ENCODE data around the gene TRAPPC10. TPM values are rescaled to one million over a fixed set of nuclear protein-coding genes. Genes with fewer than 3 reads are reported as not detected.

The TRAPPC10 gene
- total RNA-seq, 1 experiment from 2014 or later, result 32.9 TPM

DNA sequence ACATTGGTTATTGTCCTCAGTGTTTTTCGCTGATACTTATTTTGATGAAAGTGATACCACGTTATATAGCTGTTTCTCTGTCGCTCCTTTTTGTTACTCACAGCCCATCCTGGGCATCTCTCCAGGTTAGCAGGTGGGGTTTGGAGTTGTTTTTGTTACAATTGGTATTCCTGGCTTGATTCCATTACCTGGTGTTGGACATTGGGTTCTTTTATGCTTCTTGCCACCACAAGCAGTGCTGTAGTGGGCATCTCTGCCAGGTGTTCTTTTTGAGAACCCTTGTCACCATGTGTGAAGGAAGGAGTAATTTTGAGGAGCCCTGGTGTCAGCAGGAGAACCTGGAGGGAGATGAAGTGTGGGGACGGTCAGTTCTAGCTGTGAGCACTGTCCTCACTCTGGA is 47.6 kb downstream of the TRAPPC10 start:
- H2BK5ac ChIP-seq (ENCODE audit: insufficient read length, low read length), result no peak overlapping the region
- H2AFZ ChIP-seq (ENCODE audit: low read length), result no peak overlapping the region
- no peak overlapping the region for H3T11ph ChIP-seq (ENCODE audit: low read length)
- no peak overlapping the region for H3K27ac ChIP-seq (ENCODE audit: insufficient read length, low read depth, low read length)
- H3K23me2 ChIP-seq (ENCODE audit: insufficient read length, low read depth, low read length, poor library complexity, severe bottlenecking), result no peaks in the 10 kb centered on the region
- H4K20me1 ChIP-seq (ENCODE audit: control insufficient read depth, insufficient read depth, insufficient read length), result no peaks in the 10 kb centered on the region
- Mint-ChIP-seq H3K27me3 (ENCODE audit: low read depth) (no peaks in the 10 kb centered on the region), H3K4me1 (no peaks in the 10 kb centered on the region), H3K36me3 (ENCODE audit: insufficient read depth in 1 of 3, low read depth in 3 of 3) (peaks cover 12 to 59% (median 42%) of the 10 kb centered on the region in 3 experiments; a peak in 6 of 7 replicates), H3K9me3 (no peaks in the 10 kb centered on the region), H3K27ac (no peak overlapping the region), H3K4me3 (no peak overlapping the region)
- H3K4ac ChIP-seq (ENCODE audit: low read depth, low read length), result no peak overlapping the region
- no peak overlapping the region for H4K8ac ChIP-seq (replicated peaks; ENCODE audit: insufficient read length, low read depth, low read length)
- no peak overlapping the region for H3K18ac ChIP-seq (ENCODE audit: insufficient read length, low read depth, low read length)
- no peak overlapping the region for H2BK120ac ChIP-seq (ENCODE audit: low read depth, low read length, poor library complexity, severe bottlenecking)
- H2BK20ac ChIP-seq (ENCODE audit: low read depth, low read length, poor library complexity, severe bottlenecking), result no peak overlapping the region
- H3K4me2 ChIP-seq (ENCODE audit: insufficient read depth, insufficient read length, low read length), result no peak overlapping the region
- no peaks in the 10 kb centered on the region for H3K27me3 ChIP-seq (ENCODE audit: insufficient read depth, low read length)
- no peak overlapping the region for H4K5ac ChIP-seq (ENCODE audit: insufficient read length, low read depth, low read length)
- no peak overlapping the region for H3K14ac ChIP-seq (ENCODE audit: insufficient read depth, low read length)
- H3K9ac ChIP-seq (ENCODE audit: extremely low read depth, insufficient read length, low read length), result no peak overlapping the region
- H3K79me1 ChIP-seq (ENCODE audit: insufficient read depth, low read depth, low read length, poor library complexity, severe bottlenecking), result no peaks in the 10 kb centered on the region
- no peak overlapping the region for H3K56ac ChIP-seq (ENCODE audit: insufficient read length, low read depth, low read length)
- no peak overlapping the region for H2BK12ac ChIP-seq (ENCODE audit: insufficient read length, low read depth, low read length)
- no peak overlapping the region for H4K91ac ChIP-seq (ENCODE audit: insufficient read length, low read depth, low read length)
- no CpG with 5 or more reads among the region's 4 CpGs for WGBS (ENCODE audit: extremely low coverage, insufficient read length, low lambda C conversion rate)
- no peaks in the 10 kb centered on the region for H3K9me3 ChIP-seq (ENCODE audit: control insufficient read depth, low read depth, low read length)
- TF ChIP-seq, protein P1, sequence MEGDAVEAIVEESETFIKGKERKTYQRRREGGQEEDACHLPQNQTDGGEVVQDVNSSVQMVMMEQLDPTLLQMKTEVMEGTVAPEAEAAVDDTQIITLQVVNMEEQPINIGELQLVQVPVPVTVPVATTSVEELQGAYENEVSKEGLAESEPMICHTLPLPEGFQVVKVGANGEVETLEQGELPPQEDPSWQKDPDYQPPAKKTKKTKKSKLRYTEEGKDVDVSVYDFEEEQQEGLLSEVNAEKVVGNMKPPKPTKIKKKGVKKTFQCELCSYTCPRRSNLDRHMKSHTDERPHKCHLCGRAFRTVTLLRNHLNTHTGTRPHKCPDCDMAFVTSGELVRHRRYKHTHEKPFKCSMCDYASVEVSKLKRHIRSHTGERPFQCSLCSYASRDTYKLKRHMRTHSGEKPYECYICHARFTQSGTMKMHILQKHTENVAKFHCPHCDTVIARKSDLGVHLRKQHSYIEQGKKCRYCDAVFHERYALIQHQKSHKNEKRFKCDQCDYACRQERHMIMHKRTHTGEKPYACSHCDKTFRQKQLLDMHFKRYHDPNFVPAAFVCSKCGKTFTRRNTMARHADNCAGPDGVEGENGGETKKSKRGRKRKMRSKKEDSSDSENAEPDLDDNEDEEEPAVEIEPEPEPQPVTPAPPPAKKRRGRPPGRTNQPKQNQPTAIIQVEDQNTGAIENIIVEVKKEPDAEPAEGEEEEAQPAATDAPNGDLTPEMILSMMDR (conservative IDR thresholded peaks at IDR 0.05), result no peak
- no peak overlapping the region for H2AK5ac ChIP-seq (ENCODE audit: insufficient read length, low read length)
- no peaks in the 10 kb centered on the region for H3K4me1 ChIP-seq (ENCODE audit: insufficient read depth, low read length)
- no peak overlapping the region for H3K23ac ChIP-seq (ENCODE audit: insufficient read length, low read depth, low read length)
- H2BK15ac ChIP-seq (ENCODE audit: low read depth, low read length), result no peak overlapping the region
- H3K79me2 ChIP-seq (ENCODE audit: insufficient read depth, low read length), result no peaks in the 10 kb centered on the region
- no peak for DNase-seq

All from H9 (cell line).